ENCODE data around the gene SNX17. TPM values are rescaled to one million over a fixed set of nuclear protein-coding genes. Genes with fewer than 3 reads are reported as not detected.

The SNX17 gene
- total and polyA plus RNA-seq, 2 of the 13 experiments (the other 11 are each of a cell fraction or from before 2014, with no cell fraction given): 75.0 to 109 TPM

DNA sequence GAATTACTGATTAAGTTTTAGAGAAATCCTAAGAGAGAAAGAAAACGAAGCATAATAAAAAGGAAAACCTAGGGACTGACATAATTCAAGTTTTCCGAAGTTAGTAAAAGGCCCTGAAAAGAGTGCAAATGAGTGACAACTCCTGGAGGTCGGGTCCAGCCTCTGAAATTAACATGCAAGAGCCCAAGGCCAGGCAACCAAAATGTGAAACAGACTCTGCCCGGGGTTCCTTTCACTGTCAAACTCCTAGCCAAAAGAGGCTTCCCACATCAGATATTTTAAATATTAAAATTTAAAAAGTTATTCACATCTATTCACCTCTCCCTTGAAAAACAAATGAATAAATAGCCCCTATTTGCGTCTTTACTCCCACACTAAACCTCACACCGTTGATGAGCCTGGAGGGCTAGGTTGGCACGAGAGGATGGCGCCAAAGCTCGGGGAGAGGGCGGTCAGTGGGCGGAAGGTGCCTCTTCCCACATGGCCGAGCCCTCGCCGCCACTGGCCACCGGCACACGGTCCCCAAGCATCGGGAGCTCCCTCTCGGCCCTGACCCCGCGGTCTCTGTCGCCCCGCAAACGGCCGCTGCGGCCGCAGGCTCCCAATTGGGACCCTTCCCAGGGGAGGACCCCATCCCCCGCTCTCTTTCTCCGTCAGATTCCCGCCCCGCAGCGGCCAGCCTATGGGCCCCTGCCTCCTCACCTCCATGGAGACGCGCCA lies 38.3 kb downstream of the SNX17 start (continued):
- TF ChIP-seq ZNF501 (CRISPR knock-in tag; IDR thresholded peaks at IDR 0.05) (no peak), ZNF383 (CRISPR knock-in tag; IDR thresholded peaks at IDR 0.05; ENCODE audit: borderline replicate concordance) (no peak), SIX1 (CRISPR knock-in tag; IDR thresholded peaks at IDR 0.05; ENCODE audit: borderline replicate concordance) (no peak), ZKSCAN1 (IDR thresholded peaks at IDR 0.05; ENCODE audit: low read length) (no peak), NFIB (CRISPR knock-in tag; IDR thresholded peaks at IDR 0.05; ENCODE audit: borderline replicate concordance) (no peak), ZBTB7B (CRISPR knock-in tag; IDR thresholded peaks at IDR 0.05) (no peak), NCOR1 (IDR thresholded peaks at IDR 0.05; ENCODE audit: borderline replicate concordance, low read length) (no peak), EP300 (IDR thresholded peaks at IDR 0.05; ENCODE audit: low read depth in 2 of 2, low read length in 2 of 2) (no peak), EP300 (CRISPR knock-in tag; IDR thresholded peaks at IDR 0.05; ENCODE audit: borderline replicate concordance) (no peak), ZNF598 (CRISPR knock-in tag; IDR thresholded peaks at IDR 0.05; ENCODE audit: borderline replicate concordance) (no peak), ZSCAN20 (CRISPR knock-in tag; IDR thresholded peaks at IDR 0.05; ENCODE audit: borderline replicate concordance) (0 out of 2 replicates have a peak, but pooled peaks have one; percentile 3), HNRNPUL1 (IDR thresholded peaks at IDR 0.05; ENCODE audit: low read depth, low read length) (no peak), ZNF549 (CRISPR knock-in tag; IDR thresholded peaks at IDR 0.05) (no peak), ZNF572 (CRISPR knock-in tag; IDR thresholded peaks at IDR 0.05) (0 out of 2 replicates have a peak, but pooled peaks have one; percentile 25), AKAP8 (CRISPR knock-in tag; IDR thresholded peaks at IDR 0.05) (no peak), MTF1 (CRISPR knock-in tag; IDR thresholded peaks at IDR 0.05) (peak; percentile 9; the same call in 1 of the 2 replicates), AGO1 (IDR thresholded peaks at IDR 0.05; ENCODE audit: low read depth, low read length, poor library complexity, severe bottlenecking) (no peak), GTF2F1 (IDR thresholded peaks at IDR 0.05; ENCODE audit: low read length) (no peak)
- TF ChIP-seq, protein P1, sequence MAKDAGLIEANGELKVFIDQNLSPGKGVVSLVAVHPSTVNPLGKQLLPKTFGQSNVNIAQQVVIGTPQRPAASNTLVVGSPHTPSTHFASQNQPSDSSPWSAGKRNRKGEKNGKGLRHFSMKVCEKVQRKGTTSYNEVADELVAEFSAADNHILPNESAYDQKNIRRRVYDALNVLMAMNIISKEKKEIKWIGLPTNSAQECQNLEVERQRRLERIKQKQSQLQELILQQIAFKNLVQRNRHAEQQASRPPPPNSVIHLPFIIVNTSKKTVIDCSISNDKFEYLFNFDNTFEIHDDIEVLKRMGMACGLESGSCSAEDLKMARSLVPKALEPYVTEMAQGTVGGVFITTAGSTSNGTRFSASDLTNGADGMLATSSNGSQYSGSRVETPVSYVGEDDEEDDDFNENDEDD (CRISPR knock-in tag; IDR thresholded peaks at IDR 0.05; ENCODE audit: borderline replicate concordance): no peak; the same call in 1 of the 2 replicates
- TF ChIP-seq, protein P2, sequence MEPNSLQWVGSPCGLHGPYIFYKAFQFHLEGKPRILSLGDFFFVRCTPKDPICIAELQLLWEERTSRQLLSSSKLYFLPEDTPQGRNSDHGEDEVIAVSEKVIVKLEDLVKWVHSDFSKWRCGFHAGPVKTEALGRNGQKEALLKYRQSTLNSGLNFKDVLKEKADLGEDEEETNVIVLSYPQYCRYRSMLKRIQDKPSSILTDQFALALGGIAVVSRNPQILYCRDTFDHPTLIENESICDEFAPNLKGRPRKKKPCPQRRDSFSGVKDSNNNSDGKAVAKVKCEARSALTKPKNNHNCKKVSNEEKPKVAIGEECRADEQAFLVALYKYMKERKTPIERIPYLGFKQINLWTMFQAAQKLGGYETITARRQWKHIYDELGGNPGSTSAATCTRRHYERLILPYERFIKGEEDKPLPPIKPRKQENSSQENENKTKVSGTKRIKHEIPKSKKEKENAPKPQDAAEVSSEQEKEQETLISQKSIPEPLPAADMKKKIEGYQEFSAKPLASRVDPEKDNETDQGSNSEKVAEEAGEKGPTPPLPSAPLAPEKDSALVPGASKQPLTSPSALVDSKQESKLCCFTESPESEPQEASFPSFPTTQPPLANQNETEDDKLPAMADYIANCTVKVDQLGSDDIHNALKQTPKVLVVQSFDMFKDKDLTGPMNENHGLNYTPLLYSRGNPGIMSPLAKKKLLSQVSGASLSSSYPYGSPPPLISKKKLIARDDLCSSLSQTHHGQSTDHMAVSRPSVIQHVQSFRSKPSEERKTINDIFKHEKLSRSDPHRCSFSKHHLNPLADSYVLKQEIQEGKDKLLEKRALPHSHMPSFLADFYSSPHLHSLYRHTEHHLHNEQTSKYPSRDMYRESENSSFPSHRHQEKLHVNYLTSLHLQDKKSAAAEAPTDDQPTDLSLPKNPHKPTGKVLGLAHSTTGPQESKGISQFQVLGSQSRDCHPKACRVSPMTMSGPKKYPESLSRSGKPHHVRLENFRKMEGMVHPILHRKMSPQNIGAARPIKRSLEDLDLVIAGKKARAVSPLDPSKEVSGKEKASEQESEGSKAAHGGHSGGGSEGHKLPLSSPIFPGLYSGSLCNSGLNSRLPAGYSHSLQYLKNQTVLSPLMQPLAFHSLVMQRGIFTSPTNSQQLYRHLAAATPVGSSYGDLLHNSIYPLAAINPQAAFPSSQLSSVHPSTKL (CRISPR knock-in tag; IDR thresholded peaks at IDR 0.05): no peak
- TF ChIP-seq, protein P3, sequence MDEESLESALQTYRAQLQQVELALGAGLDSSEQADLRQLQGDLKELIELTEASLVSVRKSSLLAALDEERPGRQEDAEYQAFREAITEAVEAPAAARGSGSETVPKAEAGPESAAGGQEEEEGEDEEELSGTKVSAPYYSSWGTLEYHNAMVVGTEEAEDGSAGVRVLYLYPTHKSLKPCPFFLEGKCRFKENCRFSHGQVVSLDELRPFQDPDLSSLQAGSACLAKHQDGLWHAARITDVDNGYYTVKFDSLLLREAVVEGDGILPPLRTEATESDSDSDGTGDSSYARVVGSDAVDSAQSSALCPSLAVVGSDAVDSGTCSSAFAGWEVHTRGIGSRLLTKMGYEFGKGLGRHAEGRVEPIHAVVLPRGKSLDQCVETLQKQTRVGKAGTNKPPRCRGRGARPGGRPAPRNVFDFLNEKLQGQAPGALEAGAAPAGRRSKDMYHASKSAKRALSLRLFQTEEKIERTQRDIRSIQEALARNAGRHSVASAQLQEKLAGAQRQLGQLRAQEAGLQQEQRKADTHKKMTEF (CRISPR knock-in tag; IDR thresholded peaks at IDR 0.05): no peak
- TF ChIP-seq, protein P4, sequence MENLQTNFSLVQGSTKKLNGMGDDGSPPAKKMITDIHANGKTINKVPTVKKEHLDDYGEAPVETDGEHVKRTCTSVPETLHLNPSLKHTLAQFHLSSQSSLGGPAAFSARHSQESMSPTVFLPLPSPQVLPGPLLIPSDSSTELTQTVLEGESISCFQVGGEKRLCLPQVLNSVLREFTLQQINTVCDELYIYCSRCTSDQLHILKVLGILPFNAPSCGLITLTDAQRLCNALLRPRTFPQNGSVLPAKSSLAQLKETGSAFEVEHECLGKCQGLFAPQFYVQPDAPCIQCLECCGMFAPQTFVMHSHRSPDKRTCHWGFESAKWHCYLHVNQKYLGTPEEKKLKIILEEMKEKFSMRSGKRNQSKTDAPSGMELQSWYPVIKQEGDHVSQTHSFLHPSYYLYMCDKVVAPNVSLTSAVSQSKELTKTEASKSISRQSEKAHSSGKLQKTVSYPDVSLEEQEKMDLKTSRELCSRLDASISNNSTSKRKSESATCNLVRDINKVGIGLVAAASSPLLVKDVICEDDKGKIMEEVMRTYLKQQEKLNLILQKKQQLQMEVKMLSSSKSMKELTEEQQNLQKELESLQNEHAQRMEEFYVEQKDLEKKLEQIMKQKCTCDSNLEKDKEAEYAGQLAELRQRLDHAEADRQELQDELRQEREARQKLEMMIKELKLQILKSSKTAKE (CRISPR knock-in tag; IDR thresholded peaks at IDR 0.05; ENCODE audit: borderline replicate concordance): 0 out of 2 replicates have a peak, but pooled peaks have one; percentile 34

All from HepG2 (cell line).